ENCODE data around the gene NELFCD. TPM values are rescaled to one million over a fixed set of nuclear protein-coding genes. Genes with fewer than 3 reads are reported as not detected.
A peak's percentile ranks its signal among the peaks of the same experiment; 100 is the strongest.

Gene NELFCD
- total and polyA plus RNA-seq, 9 of the 15 experiments (the other 6 are each of a cell fraction or from before 2014, with no cell fraction given), result 11.7 to 163 (median 96.5) TPM

DNA sequence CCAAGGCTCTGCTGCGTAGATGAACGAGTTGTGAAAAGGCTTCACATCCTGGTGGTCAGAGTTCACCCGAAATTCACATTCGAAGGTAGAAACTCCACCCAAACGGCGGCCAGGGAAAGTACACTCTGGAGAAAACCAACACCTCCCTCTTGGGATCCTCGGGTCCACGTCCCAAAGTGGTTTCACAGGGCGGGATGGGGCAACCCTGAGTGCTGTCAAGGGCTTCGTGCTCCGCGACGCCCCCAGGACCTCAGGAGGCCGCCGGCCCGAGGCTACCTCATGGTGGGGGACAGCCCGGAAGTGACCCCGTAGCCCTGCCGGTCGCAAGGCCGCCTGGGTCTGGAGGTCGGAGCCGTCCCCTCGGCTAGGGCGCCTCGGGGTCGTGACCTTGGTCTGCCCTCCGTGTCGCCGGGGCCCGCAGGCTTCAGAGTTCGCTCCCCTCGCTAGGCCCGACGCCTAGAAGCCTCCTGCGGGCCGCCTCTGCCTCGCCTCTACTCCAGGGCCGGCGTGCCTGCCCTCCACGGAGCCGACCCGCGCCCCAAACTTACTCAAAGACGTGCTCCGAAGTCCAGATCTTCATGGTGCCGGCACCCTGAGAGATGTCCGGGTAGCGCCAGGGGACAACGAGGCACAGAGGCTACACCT is 61.2 kb downstream of the NELFCD start, which contains the start of gene PRELID3B (continued):
- TF ChIP-seq PRPF4 (IDR thresholded peaks at IDR 0.05; ENCODE audit: insufficient read depth, low read depth, low read length, poor library complexity, severe bottlenecking) (no peak), ZBTB11 (CRISPR knock-in tag; IDR thresholded peaks at IDR 0.05) (peak in 1 of 3 experiments; percentile 24; a peak in 2 of 6 replicates), EHMT2 (IDR thresholded peaks at IDR 0.05) (no peak), ZNF224 (CRISPR knock-in tag; IDR thresholded peaks at IDR 0.05) (0 out of 2 replicates have a peak, but pooled peaks have one; percentile 67), ZNF12 (CRISPR knock-in tag; IDR thresholded peaks at IDR 0.05) (no peak; the same call in 1 of the 2 replicates), ZNF444 (CRISPR knock-in tag; IDR thresholded peaks at IDR 0.05) (no peak), BRF1 (IDR thresholded peaks at IDR 0.05; ENCODE audit: borderline replicate concordance, extremely low read depth, insufficient read length) (no peak), PKNOX1 (IDR thresholded peaks at IDR 0.05) (no peak), CCAR2 (IDR thresholded peaks at IDR 0.05; ENCODE audit: low read depth, low read length) (no peak), FOXJ3 (CRISPR knock-in tag; IDR thresholded peaks at IDR 0.05) (no peak), YY1 (IDR thresholded peaks at IDR 0.05; ENCODE audit: borderline replicate concordance in 1 of 3, control insufficient read depth in 1 of 3, extremely low read depth in 1 of 3, insufficient read depth in 3 of 3, insufficient read length in 1 of 3, insufficient replicate concordance in 2 of 3, low read depth in 1 of 3, low read length in 2 of 3) (no peak), MBD2 (IDR thresholded peaks at IDR 0.05; ENCODE audit: borderline replicate concordance, low read depth) (no peak), NCOA2 (IDR thresholded peaks at IDR 0.05; ENCODE audit: partially characterized antibody in 2 of 2) (no peak), FUS (optimal IDR thresholded peaks at IDR 0.05; ENCODE audit: low read depth, low read length) (no peak), AFF4 (CRISPR knock-in tag; IDR thresholded peaks at IDR 0.05) (0 out of 2 replicates have a peak, but pooled peaks have one; percentile 20)
- TF ChIP-seq, protein P1, sequence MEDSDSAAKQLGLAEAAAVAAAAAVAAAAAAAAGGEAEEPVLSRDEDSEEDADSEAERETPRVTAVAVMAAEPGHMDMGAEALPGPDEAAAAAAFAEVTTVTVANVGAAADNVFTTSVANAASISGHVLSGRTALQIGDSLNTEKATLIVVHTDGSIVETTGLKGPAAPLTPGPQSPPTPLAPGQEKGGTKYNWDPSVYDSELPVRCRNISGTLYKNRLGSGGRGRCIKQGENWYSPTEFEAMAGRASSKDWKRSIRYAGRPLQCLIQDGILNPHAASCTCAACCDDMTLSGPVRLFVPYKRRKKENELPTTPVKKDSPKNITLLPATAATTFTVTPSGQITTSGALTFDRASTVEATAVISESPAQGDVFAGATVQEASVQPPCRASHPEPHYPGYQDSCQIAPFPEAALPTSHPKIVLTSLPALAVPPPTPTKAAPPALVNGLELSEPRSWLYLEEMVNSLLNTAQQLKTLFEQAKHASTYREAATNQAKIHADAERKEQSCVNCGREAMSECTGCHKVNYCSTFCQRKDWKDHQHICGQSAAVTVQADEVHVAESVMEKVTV (CRISPR knock-in tag; IDR thresholded peaks at IDR 0.05), result no peak
